Activated CD8-positive, alpha-beta T cell treated with anti-CD3 and anti-CD28 coated beads, Interleukin-2, amount 10 ng/mL, durations not matched to agents 7 days and 5 days (primary cell): Measurements from ENCODE around the gene AMMECR1. TPM values are rescaled to one million over a fixed set of nuclear protein-coding genes. Genes with fewer than 3 reads are reported as not detected.
"Not testable (repeated sequence)": the region's sequence is repeated elsewhere in the genome, so short reads cannot be mapped to it uniquely, and the experiment has no call there.

Experiments used
- ATAC-seq: fragments of 150-1000 bp; cut with Tn5 transposase; one replicate; pipeline ENCODE4 v1.10.0; 2021; ENCODE audit warnings: moderate library complexity
- CTCF ChIA-PET: fragments of 350-600 bp; sonication (Branson Sonifier 250); formaldehyde crosslinking; loops from one replicate; lab custom pipeline; 2021; ENCODE audit warnings: antibody characterized with exemption; lab: Charles Lee
- POLR2A ChIA-PET: fragments of 350-600 bp; sonication (Branson Sonifier 250); formaldehyde crosslinking; loops from one replicate; lab custom pipeline; 2021; ENCODE audit warnings: antibody characterized with exemption; lab: Charles Lee
- DNase-seq: peaks from one replicate; pipeline ENCODE4 v3.0.0-alpha.2; 2020
- H3K27ac Mint-ChIP-seq: one replicate; pipeline ENCODE4 v1.8.0; 2021; ENCODE audit warnings: mild to moderate bottlenecking, mixed read lengths
- H3K27me3 Mint-ChIP-seq: one replicate; pipeline ENCODE4 v1.8.0; 2021; ENCODE audit warnings: low read depth, mixed read lengths
- H3K36me3 Mint-ChIP-seq: one replicate; pipeline ENCODE4 v1.8.0; 2021; ENCODE audit warnings: low read depth, mixed read lengths
- H3K4me1 Mint-ChIP-seq: one replicate; pipeline ENCODE4 v1.8.0; 2021; ENCODE audit warnings: low read depth, mixed read lengths
- H3K4me3 Mint-ChIP-seq: one replicate; pipeline ENCODE4 v1.8.0; 2021; ENCODE audit warnings: mild to moderate bottlenecking, mixed read lengths
- H3K9me3 Mint-ChIP-seq: one replicate; pipeline ENCODE4 v1.8.0; 2022; ENCODE audit warnings: mixed read lengths; ENCODE audit not compliant: insufficient read depth
- total RNA-seq, 2 experiments: library from RNA; stranded (reverse); gene quantifications; one replicate each; pipeline ENCODE4 v1.2.3, GENCODE V29; 2021

AMMECR1 gene
- total RNA-seq: 1 to 10 TPM; 7.3 to 7.5 TPM

GRCh38 chrX:110317820-110318663 lies at the start of gene AMMECR1:
AMMECR1 (minus strand) TSS chrX:110318085; CDS start chrX:110318071, 14 bp downstream.
- DNase-seq (peak; percentile 80), ATAC-seq (peak; percentile 88)
- Mint-ChIP-seq H3K27ac (peak within 1 kb of the TSS; percentile 87), H3K36me3 (no peaks in the 10 kb centered on the region), H3K27me3 (no peaks in the 10 kb centered on the region), H3K9me3 (no peaks in the 10 kb centered on the region), H3K4me3 (peak within 1 kb of the TSS; percentile 81), H3K4me1 (peaks cover 21% of the 10 kb centered on the region)
- CTCF ChIA-PET: interaction anchor here (1.1 to 1.2 kb wide), 2 partner anchors 22 to 158 kb away, joined by 3 read pairs; no protein-coding TSS in a partner anchor
- POLR2A ChIA-PET: interaction anchor here (1.0 to 1.2 kb wide), 8 partner anchors 10 to 1363 kb away, joined by 3 to 4 read pairs (median 3); partner anchors contain the start of gene ALG13

DNA sequence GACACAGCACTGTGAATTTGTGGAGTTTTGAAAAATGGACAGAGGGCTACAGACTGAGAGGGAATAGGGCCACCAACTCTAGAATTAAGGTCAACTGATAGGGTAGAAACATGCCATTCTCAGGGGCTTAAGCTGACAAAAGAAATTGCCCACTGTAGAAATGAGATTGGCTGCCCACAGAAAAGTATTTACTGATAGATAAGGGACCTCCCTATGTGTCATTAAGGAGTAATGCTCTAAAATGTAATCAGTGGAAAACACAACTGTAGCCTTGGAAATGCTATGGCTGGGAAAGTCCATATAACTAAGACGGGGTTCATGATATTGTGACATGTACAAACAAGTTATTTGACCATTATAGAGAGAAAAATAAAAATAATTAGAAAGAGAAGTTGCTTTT lies 45.4 kb upstream of the AMMECR1 start:
- ATAC-seq: no peak
- Mint-ChIP-seq H3K36me3 (no peaks in the 10 kb centered on the region), H3K27ac (no peak overlapping the region), H3K9me3 (no peaks in the 10 kb centered on the region), H3K27me3 (peaks cover 3% of the 10 kb centered on the region), H3K4me3 (no peak overlapping the region), H3K4me1 (no peaks in the 10 kb centered on the region)
- CTCF ChIA-PET: no interaction called here
- no peak for DNase-seq
- POLR2A ChIA-PET: no interaction called here

DNA sequence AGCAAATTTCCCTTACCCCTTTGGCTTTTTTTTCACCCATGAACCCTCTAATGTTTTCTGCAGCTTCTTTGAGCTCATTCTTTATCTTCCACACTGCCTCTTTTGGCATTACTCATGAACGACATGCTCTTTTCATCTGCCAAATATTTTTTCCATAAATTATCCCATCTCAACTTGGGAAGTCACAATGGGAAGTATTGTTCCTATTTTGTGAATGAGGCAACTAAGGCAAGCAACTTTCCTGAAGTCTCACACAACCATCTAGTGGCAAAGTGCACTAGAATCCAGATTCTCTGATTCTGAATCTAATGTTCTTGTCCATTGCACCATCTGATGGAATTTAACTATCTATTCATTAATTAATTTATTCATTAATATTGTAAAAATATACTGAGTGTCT lies 41.4 kb upstream of the AMMECR1 start:
- H3K27me3 Mint-ChIP-seq: no peaks in the 10 kb centered on the region
- ChIA-PET CTCF (no interaction called here), POLR2A (no interaction called here)
- H3K9me3 Mint-ChIP-seq: no peaks in the 10 kb centered on the region
- H3K36me3 Mint-ChIP-seq: no peaks in the 10 kb centered on the region
- no peaks in the 10 kb centered on the region for H3K4me1 Mint-ChIP-seq
- DNase-seq: no peak
- no peak overlapping the region for H3K27ac Mint-ChIP-seq
- no peak for ATAC-seq
- H3K4me3 Mint-ChIP-seq: no peak overlapping the region

- no peaks in the 10 kb centered on the region for H3K4me1 Mint-ChIP-seq
- no peaks in the 10 kb centered on the region for H3K36me3 Mint-ChIP-seq
- CTCF ChIA-PET: no interaction called here
- H3K27ac Mint-ChIP-seq: no peak within 1 kb of the TSS
- ATAC-seq (no peak), DNase-seq (no peak)
- POLR2A ChIA-PET: no interaction called here
- no peak within 1 kb of the TSS for H3K4me3 Mint-ChIP-seq
- H3K9me3 Mint-ChIP-seq: no peaks in the 10 kb centered on the region
- H3K27me3 Mint-ChIP-seq: no peaks in the 10 kb centered on the region
These were observed 40.7 kb upstream of the AMMECR1 start, which contains the start of gene RTL9 for GRCh38 chrX:110358548-110358947. RTL9 (plus strand) TSS chrX:110358848; CDS start chrX:110450618, 91,770 bp downstream.

DNA sequence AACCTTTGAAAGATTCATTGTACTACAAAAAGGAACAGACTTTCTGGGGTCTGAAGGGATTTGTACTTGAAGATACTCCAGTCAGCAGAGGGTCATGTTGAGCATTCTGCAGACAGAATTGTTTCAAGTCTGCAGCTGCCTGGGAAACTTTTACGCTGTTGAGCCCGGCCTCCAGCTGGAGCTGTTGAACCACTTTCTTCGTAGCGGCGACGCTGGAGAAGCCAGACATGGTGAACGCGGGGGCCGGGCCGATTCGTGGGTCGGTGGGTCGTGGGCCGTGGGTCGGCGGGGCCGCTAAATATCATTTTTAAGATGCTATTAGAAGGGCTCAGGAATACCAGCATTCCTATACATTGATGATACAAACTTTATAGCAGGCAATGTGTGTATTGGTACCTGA lies 28.8 kb upstream of the AMMECR1 start:
- H3K4me1 Mint-ChIP-seq: no peaks in the 10 kb centered on the region
- H3K27me3 Mint-ChIP-seq: no peaks in the 10 kb centered on the region
- H3K9me3 Mint-ChIP-seq: no peaks in the 10 kb centered on the region
- ChIA-PET CTCF (no interaction called here), POLR2A (no interaction called here)
- ATAC-seq (no peak), DNase-seq (no peak)
- H3K4me3 Mint-ChIP-seq: no peak overlapping the region
- no peak overlapping the region for H3K27ac Mint-ChIP-seq
- no peaks in the 10 kb centered on the region for H3K36me3 Mint-ChIP-seq

DNA sequence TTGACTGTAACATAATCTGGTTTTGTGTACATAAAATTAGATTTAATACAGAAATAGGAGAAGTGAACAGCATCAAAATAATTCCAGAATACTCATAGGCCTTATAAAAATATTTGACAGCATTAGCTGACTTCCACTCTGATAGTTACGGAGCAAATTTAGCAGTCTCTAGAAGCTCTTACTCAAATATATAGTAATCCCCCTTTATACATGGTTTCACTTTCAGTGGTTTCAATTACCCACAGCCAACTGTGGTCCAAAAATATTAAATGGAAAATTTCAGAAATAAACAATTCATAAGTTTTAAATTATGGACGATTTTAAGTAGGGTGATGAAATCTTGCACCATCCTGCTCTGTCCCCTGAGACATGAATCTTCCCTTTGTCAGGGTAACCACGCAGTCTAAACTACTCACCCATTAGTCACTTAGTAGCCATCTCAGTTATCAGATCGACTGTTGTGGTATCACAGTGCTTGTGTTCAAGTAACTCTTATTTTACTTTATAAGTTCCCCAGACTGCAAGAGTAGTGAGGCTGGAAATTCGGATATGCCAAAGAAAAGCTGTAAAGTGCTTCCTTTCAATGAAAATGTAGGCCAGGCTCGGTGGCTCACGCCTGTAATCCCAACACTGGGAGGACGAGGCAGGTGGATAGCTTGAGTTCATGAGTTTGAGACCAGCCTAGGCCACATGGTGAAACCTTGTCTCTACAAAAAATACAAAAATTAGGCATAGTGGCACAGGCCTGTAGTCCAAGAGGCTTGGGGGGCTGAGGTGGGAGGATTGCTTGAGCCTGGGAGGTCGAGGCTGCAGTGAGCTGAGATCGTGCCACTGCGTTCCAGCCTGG lies 23.5 kb upstream of the AMMECR1 start:
- no peaks in the 10 kb centered on the region for H3K9me3 Mint-ChIP-seq
- POLR2A ChIA-PET: no interaction called here
- no peaks in the 10 kb centered on the region for H3K27me3 Mint-ChIP-seq
- H3K27ac Mint-ChIP-seq: no peak overlapping the region
- no peaks in the 10 kb centered on the region for H3K4me1 Mint-ChIP-seq
- DNase-seq (no peak), ATAC-seq (no peak)
- CTCF ChIA-PET: no interaction called here
- H3K4me3 Mint-ChIP-seq: no peak overlapping the region
- no peaks in the 10 kb centered on the region for H3K36me3 Mint-ChIP-seq

DNA sequence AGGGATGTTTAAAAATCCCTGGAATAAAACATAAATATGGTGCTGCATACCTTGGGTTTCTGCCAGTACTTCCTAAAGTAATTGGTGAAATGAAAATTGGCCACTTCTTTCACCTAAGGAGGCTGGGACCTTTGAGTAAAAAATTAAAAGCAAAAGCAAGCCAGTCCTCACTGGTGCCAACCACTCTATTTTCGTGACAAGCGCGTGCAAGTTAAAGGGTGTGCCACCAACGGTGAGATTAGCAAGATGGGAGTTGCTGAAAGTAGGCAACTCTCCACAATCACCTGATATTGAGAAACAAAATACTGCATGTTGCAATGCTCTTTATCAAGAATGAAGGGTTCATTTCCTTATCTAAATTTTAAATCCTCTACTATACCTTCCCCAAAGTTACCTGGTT lies 21.1 kb upstream of the AMMECR1 start:
- Mint-ChIP-seq H3K27me3 (peaks cover 3% of the 10 kb centered on the region), H3K36me3 (no peaks in the 10 kb centered on the region), H3K4me1 (no peaks in the 10 kb centered on the region), H3K27ac (no peak overlapping the region), H3K9me3 (no peaks in the 10 kb centered on the region), H3K4me3 (no peak overlapping the region)
- ChIA-PET POLR2A (no interaction called here), CTCF (no interaction called here)
- ATAC-seq: no peak
- no peak for DNase-seq

- H3K27me3 Mint-ChIP-seq, POLR2A ChIA-PET, H3K9me3 Mint-ChIP-seq, H3K27ac Mint-ChIP-seq, CTCF ChIA-PET, DNase-seq, H3K4me3 Mint-ChIP-seq, H3K36me3 Mint-ChIP-seq, ATAC-seq, H3K4me1 Mint-ChIP-seq: not testable (repeated sequence)
These were observed 15.6 kb upstream of the AMMECR1 start for GRCh38 chrX:110333458-110333857.

GRCh38 chrX:110331444-110332030 lies 13.7 kb upstream of the AMMECR1 start:
- H3K9me3 Mint-ChIP-seq: no peaks in the 10 kb centered on the region
- no peak overlapping the region for H3K4me3 Mint-ChIP-seq
- no peak for DNase-seq
- no peaks in the 10 kb centered on the region for H3K36me3 Mint-ChIP-seq
- ATAC-seq: no peak
- no peak overlapping the region for H3K27ac Mint-ChIP-seq
- H3K27me3 Mint-ChIP-seq: peaks cover 3% of the 10 kb centered on the region
- ChIA-PET POLR2A (no interaction called here), CTCF (no interaction called here)
- no peaks in the 10 kb centered on the region for H3K4me1 Mint-ChIP-seq

DNA sequence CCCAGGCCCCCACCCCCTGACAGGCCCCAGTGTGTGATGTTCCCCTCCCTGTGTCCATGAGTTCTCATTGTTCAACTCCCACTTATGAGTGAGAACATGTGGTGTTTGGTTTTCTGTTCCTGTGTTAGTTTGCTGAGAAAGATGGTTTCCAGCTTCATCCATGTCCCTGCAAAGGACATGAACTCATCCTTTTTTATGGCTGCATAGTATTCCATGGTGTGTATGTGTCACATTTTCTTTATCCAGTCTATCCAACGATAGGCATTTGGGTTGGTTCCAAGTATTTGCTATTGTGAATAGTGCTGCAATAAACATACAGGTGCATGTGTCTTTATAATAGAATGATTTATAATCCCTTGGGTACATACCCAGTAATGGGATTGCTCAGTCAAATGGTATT lies 10.7 kb upstream of the AMMECR1 start:
- H3K4me1 Mint-ChIP-seq, H3K36me3 Mint-ChIP-seq, H3K27me3 Mint-ChIP-seq, H3K9me3 Mint-ChIP-seq, ATAC-seq, H3K4me3 Mint-ChIP-seq, CTCF ChIA-PET, POLR2A ChIA-PET, DNase-seq, H3K27ac Mint-ChIP-seq: not testable (repeated sequence)

- Mint-ChIP-seq H3K36me3 (no peaks in the 10 kb centered on the region), H3K4me3 (no peak overlapping the region), H3K27ac (no peak overlapping the region), H3K27me3 (no peaks in the 10 kb centered on the region), H3K9me3 (no peaks in the 10 kb centered on the region), H3K4me1 (no peaks in the 10 kb centered on the region)
- no peak for ATAC-seq
- ChIA-PET POLR2A (no interaction called here), CTCF (no interaction called here)
- no peak for DNase-seq
These were observed 9.5 kb upstream of the AMMECR1 start for GRCh38 chrX:110327336-110327735.

DNA sequence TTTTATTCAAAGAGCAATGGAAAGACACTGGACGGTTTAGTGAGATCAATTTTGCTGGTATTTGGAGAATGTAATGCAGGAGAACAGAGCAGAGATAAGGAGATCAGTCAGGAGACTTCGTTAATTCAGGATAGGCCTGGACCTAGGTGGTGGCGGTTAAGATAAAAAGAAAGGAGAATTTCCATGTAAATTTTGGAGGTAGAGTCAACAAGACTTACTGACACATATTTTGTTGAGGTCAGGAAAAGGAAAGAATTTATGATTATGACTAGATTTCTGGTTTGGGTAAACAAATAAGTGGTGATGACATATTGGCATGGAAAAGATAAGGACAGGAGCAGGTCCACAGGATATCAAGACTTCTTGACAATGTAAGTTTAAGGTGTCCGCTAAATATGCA lies 8.8 kb upstream of the AMMECR1 start:
- no peak overlapping the region for H3K27ac Mint-ChIP-seq
- H3K4me1 Mint-ChIP-seq: no peaks in the 10 kb centered on the region
- H3K36me3 Mint-ChIP-seq: no peaks in the 10 kb centered on the region
- DNase-seq (no peak), ATAC-seq (no peak)
- no peaks in the 10 kb centered on the region for H3K9me3 Mint-ChIP-seq
- POLR2A ChIA-PET: no interaction called here
- CTCF ChIA-PET: no interaction called here
- H3K4me3 Mint-ChIP-seq: no peak overlapping the region
- no peaks in the 10 kb centered on the region for H3K27me3 Mint-ChIP-seq
